ENCODE measurements around the gene PHPT1. TPM values are rescaled to one million over a fixed set of nuclear protein-coding genes. Genes with fewer than 3 reads are reported as not detected.

The PHPT1 gene
- total RNA-seq, 1 experiment from 2014 or later, result 125 TPM

- in situ Hi-C loops (cut with HindIII; ENCODE audit: low pct_unique_long_range_greater_than_20kb, low sequenced_read_pairs), result no loop called here
- no peak for DNase-seq (ENCODE audit: low read depth)
Measured at GRCh38 chr9:136890661-136891060, 41.5 kb downstream of the PHPT1 start.

GRCh38 chr9:136896027-136896426 is 46.8 kb downstream of the PHPT1 start:
- no peak for DNase-seq (ENCODE audit: low read depth)

GRCh38 chr9:136898483-136899100 is 49.4 kb downstream of the PHPT1 start:
- no peak for DNase-seq (ENCODE audit: low read depth)

More at GRCh38 chr9:136896027-136896426, 46.8 kb downstream of the PHPT1 start:
- in situ Hi-C loops (cut with HindIII; ENCODE audit: low pct_unique_long_range_greater_than_20kb, low sequenced_read_pairs), result no loop called here

GRCh38 chr9:136899196-136899595 is 50.0 kb downstream of the PHPT1 start:
- in situ Hi-C loops (cut with HindIII; ENCODE audit: low pct_unique_long_range_greater_than_20kb, low sequenced_read_pairs), result no loop called here
- no peak for DNase-seq (ENCODE audit: low read depth)

More at GRCh38 chr9:136898483-136899100, 49.4 kb downstream of the PHPT1 start:
- in situ Hi-C loops (cut with HindIII; ENCODE audit: low pct_unique_long_range_greater_than_20kb, low sequenced_read_pairs), result no loop called here

- no peak for DNase-seq (ENCODE audit: low read depth)
- in situ Hi-C loops (cut with HindIII; ENCODE audit: low pct_unique_long_range_greater_than_20kb, low sequenced_read_pairs), result no loop called here
Measured at GRCh38 chr9:136900556-136900955, 51.3 kb downstream of the PHPT1 start.

Other genes starting within 250 kb of the PHPT1 start
- 51.4 and 58.6 TPM in 2 replicates for gene EGFL7, start 186.5 kb upstream of the PHPT1 start, total RNA-seq (2014; rRNA removed; shearing (Covaris generic); ENCODE audit: low replicate concordance)
- 92.9 and 94.5 TPM in 2 replicates for gene AGPAT2, start 162.0 kb upstream of the PHPT1 start, total RNA-seq (2014; rRNA removed; shearing (Covaris generic); ENCODE audit: low replicate concordance)
- 12.5 and 19.5 TPM in 2 replicates for gene DIPK1B, start 136.8 kb upstream of the PHPT1 start, total RNA-seq (2014; rRNA removed; shearing (Covaris generic); ENCODE audit: low replicate concordance)
- gene LCN10, start 106.5 kb upstream of the PHPT1 start, total RNA-seq (2014; rRNA removed; shearing (Covaris generic); ENCODE audit: low replicate concordance), result not detected in 2 replicates
- not detected in 2 replicates for gene LCN6, start 100.9 kb upstream of the PHPT1 start, total RNA-seq (2014; rRNA removed; shearing (Covaris generic); ENCODE audit: low replicate concordance)
- gene LCN8, start 91.2 kb upstream of the PHPT1 start, total RNA-seq (2014; rRNA removed; shearing (Covaris generic); ENCODE audit: low replicate concordance), result not detected in 2 replicates
- not detected in 2 replicates for gene LCN15, start 84.9 kb upstream of the PHPT1 start, total RNA-seq (2014; rRNA removed; shearing (Covaris generic); ENCODE audit: low replicate concordance)
- 230 and 313 TPM in 2 replicates for gene TMEM141, start 58.1 kb upstream of the PHPT1 start, total RNA-seq (2014; rRNA removed; shearing (Covaris generic); ENCODE audit: low replicate concordance)
- gene CCDC183, start 53.1 kb upstream of the PHPT1 start, total RNA-seq (2014; rRNA removed; shearing (Covaris generic); ENCODE audit: low replicate concordance), result 1.1 TPM in 1 of 2 replicates, not detected in the other
- gene RABL6, start 41.5 kb upstream of the PHPT1 start, total RNA-seq (2014; rRNA removed; shearing (Covaris generic); ENCODE audit: low replicate concordance), result 103 and 104 TPM in 2 replicates
- gene AJM1, start 6.9 kb upstream of the PHPT1 start, total RNA-seq (2014; rRNA removed; shearing (Covaris generic); ENCODE audit: low replicate concordance), result 1.3 and 1.7 TPM in 2 replicates
- gene MAMDC4, start 2.9 kb downstream of the PHPT1 start, total RNA-seq (2014; rRNA removed; shearing (Covaris generic); ENCODE audit: low replicate concordance), result 0.17 TPM in 2 replicates
- 460 and 494 TPM in 2 replicates for gene EDF1, start 16.9 kb downstream of the PHPT1 start, total RNA-seq (2014; rRNA removed; shearing (Covaris generic); ENCODE audit: low replicate concordance)
- 61.9 and 67.0 TPM in 2 replicates for gene TRAF2, start 37.1 kb downstream of the PHPT1 start, total RNA-seq (2014; rRNA removed; shearing (Covaris generic); ENCODE audit: low replicate concordance)
- 139 and 152 TPM in 2 replicates for gene FBXW5, start 95.3 kb downstream of the PHPT1 start, total RNA-seq (2014; rRNA removed; shearing (Covaris generic); ENCODE audit: low replicate concordance)
- not detected in 2 replicates for gene C8G, start 95.8 kb downstream of the PHPT1 start, total RNA-seq (2014; rRNA removed; shearing (Covaris generic); ENCODE audit: low replicate concordance)
- not detected in 2 replicates for gene LCN12, start 102.9 kb downstream of the PHPT1 start, total RNA-seq (2014; rRNA removed; shearing (Covaris generic); ENCODE audit: low replicate concordance)
- not detected in 2 replicates for gene PTGDS, start 128.1 kb downstream of the PHPT1 start, total RNA-seq (2014; rRNA removed; shearing (Covaris generic); ENCODE audit: low replicate concordance)
- not detected in 2 replicates for gene LCNL1, start 133.6 kb downstream of the PHPT1 start, total RNA-seq (2014; rRNA removed; shearing (Covaris generic); ENCODE audit: low replicate concordance)
- 129 and 137 TPM in 2 replicates for gene PAXX, start 143.0 kb downstream of the PHPT1 start, total RNA-seq (2014; rRNA removed; shearing (Covaris generic); ENCODE audit: low replicate concordance)
- not detected in 2 replicates for gene CLIC3, start 147.2 kb downstream of the PHPT1 start, total RNA-seq (2014; rRNA removed; shearing (Covaris generic); ENCODE audit: low replicate concordance)
- 19.0 and 23.5 TPM in 2 replicates for gene ABCA2, start 178.8 kb downstream of the PHPT1 start, total RNA-seq (2014; rRNA removed; shearing (Covaris generic); ENCODE audit: low replicate concordance)
- not detected in 2 replicates for gene FUT7, start 182.7 kb downstream of the PHPT1 start, total RNA-seq (2014; rRNA removed; shearing (Covaris generic); ENCODE audit: low replicate concordance)
- 31.8 and 45.1 TPM in 2 replicates for gene NPDC1, start 196.8 kb downstream of the PHPT1 start, total RNA-seq (2014; rRNA removed; shearing (Covaris generic); ENCODE audit: low replicate concordance)
- gene ENTPD2, start 204.7 kb downstream of the PHPT1 start, total RNA-seq (2014; rRNA removed; shearing (Covaris generic); ENCODE audit: low replicate concordance), result not detected in 2 replicates
- 51.2 and 55.0 TPM in 2 replicates for gene SAPCD2, start 221.1 kb downstream of the PHPT1 start, total RNA-seq (2014; rRNA removed; shearing (Covaris generic); ENCODE audit: low replicate concordance)
- gene UAP1L1, start 228.1 kb downstream of the PHPT1 start, total RNA-seq (2014; rRNA removed; shearing (Covaris generic); ENCODE audit: low replicate concordance), result 2.1 and 2.3 TPM in 2 replicates
- 52.2 and 79.4 TPM in 2 replicates for gene MAN1B1, start 237.6 kb downstream of the PHPT1 start, total RNA-seq (2014; rRNA removed; shearing (Covaris generic); ENCODE audit: low replicate concordance)

All from Caki2 (cell line).